Stimulated activated CD4-positive, alpha-beta T cell treated with anti-CD3 and anti-CD28 coated beads, TNF-alpha, amount 100 ng/mL, for 4 hours (primary cell): ENCODE measurements around the gene L3MBTL4.

Experiments
- DNase-seq, 3 experiments: peaks; one replicate each; pipeline ENCODE4 v3.0.0-alpha.2; 2020; ENCODE audit warnings: low read depth in 3 of 3

The L3MBTL4 gene

DNA sequence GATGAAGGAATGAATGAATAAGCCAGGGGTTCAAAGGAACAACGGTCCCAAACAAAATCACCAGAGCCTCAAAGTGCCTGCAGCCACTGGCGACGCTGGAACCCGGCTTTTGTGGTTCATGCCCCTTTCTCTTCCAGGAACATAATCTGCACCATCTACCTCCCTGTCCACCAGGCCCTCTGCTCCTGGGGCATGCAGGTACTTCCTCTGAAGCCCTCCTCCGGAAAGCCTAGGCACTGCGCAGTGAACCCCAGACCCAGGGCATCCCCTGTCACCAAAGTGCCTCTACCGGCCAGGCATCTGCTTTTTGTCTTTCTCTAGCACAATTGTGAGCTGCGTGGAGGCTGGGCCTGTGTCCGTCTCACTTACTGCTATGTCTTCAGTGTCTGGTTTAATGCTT lies 420.8 kb downstream of the L3MBTL4 start:
- no peak for DNase-seq

- DNase-seq = no peak
Observed at GRCh38 chr18:5992381-5992780, 422.3 kb downstream of the L3MBTL4 start.

- no peak for DNase-seq
Observed at GRCh38 chr18:5987249-5987648, 427.5 kb downstream of the L3MBTL4 start.

- no peak for DNase-seq
Observed at GRCh38 chr18:5986257-5986931, 428.3 kb downstream of the L3MBTL4 start.

DNA sequence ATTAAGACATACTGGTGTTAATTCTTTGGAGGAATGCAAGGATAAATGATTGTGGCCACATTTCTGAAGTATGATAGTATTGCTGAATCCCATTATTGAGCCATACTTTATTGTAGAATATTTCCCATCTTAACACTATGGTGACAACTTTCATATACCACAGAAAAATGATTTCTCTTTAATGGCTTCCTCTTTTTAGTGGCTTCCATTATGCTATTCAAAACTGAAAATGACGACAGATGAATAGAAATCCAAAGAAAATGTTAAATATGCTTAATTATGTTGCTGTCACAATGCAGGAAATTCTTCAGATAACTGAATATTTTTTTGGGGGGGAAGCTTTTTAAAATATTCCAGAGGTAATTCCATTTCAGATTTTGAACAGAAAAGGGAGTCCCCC lies 430.5 kb downstream of the L3MBTL4 start:
- DNase-seq = no peak

- DNase-seq = no peak
Observed at GRCh38 chr18:5983488-5983887, 431.2 kb downstream of the L3MBTL4 start.

DNA sequence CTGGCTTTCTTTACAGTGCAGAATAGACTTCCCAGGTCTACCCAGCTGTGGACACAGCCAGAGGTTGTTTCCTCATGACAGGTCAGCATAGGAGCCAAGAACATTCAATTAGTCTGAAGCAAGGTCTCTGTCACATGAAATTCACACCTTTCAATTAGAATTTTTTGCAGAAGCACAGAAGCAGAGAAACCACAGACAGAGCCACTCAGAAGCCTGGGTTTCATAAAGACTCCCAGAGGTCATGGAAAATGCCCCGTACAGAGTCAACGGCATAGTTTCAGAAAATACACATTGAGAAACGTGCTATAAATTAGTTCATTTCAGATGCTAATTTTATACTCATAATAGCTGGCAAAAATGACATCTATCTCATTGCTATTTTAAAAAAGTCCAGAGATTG lies 432.4 kb downstream of the L3MBTL4 start:
- no peak for DNase-seq

GRCh38 chr18:5980721-5981120 lies 434.0 kb downstream of the L3MBTL4 start:
- DNase-seq = no peak

DNA sequence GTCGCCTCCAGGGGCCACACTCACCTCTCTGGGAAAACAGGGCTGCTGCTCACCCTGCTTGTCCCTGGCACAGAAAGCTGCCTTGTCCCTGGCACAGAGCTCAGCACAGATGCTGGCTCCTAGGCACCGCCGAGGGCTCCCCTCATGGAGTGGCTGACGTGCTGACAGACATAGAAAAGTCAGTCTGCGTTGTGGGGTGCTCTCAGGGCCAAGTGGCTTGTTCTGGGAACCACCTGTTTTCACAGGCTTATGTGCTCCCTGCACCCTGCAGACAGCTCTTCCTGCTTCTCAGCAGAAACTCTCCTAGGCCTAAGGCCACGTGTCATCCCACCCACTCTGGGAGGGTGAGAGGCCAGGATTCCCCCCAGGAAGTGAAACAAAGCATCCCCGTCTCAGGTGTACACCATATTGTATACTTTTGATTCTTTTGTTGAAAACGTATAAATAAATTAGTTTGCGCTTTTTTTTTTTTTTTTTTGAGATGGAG lies 434.7 kb downstream of the L3MBTL4 start:
- DNase-seq = no peak

DNA sequence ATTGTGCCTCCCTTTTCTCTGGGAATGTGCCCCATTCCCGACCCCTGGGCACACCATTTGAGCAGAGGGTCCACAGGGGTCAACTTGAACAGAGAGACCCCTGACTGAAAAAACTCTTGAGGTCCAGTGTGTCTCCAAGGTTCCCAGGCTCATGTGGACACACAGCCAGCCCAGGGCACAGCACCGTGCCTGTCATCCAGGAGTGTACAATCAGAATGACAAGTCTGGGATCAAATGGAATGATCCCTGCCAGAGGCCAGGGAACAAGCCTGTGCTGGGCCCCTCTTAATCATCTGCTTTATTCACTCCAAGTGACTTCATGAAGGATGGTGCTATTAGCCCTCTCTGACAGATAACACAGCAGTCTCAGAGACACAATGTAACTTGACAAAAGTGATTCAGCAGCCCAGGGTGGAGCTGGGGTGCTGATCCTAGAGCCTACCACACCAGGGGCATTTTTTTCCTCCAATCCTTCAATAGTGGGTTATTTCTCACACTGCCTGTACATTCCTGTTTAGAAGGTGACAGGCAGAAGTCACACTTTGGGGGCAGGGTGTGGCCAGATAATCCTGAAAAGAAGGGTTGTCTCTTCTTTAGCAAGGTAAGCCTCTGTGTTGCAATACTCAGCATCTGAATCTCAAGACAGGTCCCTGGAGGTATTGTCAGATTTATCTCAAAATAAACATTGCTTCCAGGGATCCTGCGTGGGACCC lies 435.4 kb downstream of the L3MBTL4 start:
- DNase-seq = no peak

- no peak for DNase-seq
Observed at GRCh38 chr18:5977022-5977421, 437.7 kb downstream of the L3MBTL4 start.

DNA sequence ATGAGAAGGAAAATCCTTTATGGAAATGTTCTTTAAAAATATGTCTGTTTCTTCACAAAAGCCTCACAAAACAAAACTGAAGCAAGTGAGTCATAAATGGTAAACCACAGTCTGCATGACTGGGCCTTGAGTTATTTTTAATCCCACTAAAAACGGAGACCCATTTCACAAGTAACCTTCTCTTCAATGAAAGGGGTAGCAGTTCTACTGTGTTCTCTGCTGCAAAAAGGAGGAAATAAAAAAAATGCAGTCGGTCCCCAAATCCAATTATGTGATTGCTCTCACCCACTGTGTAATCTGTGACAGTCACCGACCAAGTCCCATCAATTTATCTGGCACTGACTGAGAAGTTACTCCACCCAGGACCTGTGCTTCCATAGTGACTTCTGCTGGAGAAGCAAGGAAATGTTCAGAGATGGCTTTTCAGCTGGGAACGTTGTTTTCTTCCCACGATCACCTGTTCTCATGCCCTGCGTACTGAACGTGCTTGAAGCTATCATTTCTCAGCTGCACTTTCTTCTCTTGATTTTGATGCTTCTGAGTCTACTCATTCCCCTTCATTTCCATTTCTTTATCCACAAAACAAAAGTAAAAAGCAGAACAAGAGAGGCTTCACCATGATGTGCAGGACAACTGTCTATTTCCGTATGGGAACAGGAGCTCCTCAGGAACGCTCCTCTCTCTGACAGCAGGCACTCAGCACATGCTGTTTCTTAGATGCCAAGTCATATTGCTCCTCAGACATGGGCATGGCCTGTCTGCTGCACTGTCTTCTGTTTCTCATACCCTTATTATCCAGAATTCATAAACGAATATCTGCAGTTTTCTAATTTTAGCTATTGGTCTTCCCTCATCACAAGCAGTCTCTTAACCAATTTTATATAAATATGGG lies 439.4 kb downstream of the L3MBTL4 start:
- DNase-seq = no peak

DNA sequence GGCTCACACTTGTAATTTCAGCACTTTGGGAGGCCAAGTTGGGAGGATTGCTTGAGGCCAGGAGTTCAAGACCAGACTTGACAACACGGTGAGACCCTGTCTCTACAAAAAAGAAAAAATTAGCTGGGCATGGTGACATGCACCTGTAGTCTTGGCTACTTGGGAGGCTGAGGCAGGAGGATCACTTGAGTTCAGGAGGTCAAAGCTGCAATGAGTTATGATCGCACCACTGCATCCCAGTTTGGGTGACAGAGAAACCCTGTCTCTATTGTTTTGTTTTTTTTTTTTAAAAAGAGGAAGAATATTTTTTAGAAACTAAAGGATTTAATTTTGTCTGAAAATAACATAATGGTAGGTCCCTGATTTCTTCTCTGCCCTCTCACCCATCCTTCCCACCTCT lies 440.0 kb downstream of the L3MBTL4 start:
- DNase-seq = no peak

GRCh38 chr18:5973099-5973498 lies 441.6 kb downstream of the L3MBTL4 start:
- no peak for DNase-seq

DNA sequence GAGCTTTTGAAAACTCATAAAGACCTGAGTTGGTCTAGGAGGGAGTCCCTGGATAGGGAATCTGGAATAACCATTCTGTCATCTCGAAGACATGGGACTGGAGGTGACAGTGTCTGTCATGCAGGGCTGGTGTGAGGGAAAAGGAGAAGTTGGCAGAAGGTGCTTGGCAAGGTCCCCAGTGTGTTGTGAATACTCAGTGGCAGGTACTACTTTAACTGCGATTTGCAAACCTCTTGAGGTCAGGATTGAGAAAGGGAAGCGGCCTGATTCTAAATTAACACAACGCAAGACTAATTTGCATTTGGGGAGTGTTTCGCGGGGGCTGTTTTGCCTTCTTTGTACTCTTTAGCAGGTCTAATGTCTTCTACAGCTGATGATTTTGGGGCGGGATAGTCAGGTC lies 442.4 kb downstream of the L3MBTL4 start:
- DNase-seq = no peak

- DNase-seq = no peak
Observed at GRCh38 chr18:5969989-5970403, 444.7 kb downstream of the L3MBTL4 start.

DNA sequence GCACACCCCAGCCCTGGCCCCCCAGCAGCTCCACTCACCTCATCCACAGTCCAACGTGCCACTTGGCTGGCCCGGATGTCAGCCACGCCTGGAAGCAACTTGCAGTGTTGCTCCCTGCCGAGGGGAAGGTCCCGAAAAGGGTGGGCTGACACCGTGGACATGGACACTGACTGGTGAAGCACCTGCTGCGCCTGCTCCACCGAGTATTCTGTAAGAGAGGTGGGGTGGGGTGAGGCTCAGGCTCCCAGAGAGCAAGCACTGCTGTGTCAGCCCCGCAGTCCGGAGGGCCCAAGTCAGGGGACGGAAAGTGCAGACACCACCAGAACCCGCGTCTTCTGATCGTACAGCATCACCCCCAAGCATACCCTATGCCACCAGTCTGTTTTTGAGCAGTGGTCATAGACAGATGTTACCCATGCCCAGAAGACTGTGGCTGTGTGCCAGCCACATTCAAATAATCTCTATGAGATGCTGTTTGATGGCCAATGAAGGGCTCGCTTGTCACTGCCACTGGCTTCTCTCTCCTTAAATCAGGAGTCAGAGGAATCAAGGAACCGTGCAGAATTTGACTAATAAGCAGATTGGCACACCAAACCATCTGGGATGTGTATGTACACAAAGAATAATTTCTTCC lies 445.2 kb downstream of the L3MBTL4 start:
- no peak for DNase-seq

DNA sequence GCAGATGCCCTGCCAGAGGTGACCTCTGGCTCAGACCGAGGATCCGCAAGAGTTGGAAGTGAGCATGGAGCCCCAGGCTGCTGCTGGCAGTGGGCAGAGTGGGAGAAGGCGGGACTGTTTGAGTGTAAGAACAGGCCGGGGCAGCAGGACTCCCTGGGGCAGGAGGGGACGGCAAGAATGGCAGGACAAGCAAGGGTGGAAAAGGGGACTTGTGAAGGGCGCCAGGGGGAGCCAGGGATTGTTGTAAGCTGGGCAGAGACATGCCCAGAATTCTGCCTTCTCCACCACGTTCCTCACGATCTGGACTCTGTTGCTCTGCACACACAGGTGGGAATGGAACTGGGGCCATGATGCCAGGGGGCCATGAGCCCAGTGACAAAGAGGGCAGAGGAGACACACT lies 447.0 kb downstream of the L3MBTL4 start:
- DNase-seq = no peak

DNA sequence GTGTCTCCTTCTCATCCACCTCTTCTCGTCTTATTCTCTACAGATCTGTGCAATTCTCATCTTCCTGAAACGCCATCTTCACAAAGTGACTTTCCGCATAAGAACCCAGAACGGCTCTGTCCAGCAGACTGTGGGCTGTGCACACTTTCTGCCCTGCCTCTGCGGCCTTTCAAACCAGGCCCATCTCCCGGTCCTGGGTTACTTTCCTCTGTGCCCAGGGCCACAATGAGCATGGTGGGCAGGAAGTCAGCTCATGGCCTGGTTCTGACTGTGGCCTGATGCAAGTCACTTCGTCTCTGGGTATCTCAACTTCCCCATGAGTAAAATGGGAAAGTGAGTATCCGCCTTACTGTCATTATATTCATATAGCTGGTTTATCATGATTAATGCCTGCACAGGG lies 447.7 kb downstream of the L3MBTL4 start:
- DNase-seq = no peak

DNA sequence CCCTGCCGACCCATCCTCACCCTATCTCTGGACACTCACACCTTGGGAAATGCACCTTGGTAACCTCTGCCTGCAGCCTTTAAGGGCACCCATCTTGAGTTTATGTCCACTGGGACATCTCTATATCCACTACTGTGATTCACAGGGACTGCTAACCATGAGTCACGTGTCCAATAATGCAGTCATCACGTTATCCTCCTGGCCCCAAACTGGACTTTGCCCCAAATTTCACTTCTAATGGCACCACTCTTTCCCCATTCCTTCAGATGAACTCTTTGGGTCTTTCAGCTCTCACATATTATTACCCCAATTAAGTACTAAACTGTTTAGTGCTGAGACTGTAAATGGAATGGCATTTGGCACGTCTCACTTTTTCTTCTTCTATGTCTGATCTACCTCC lies 448.2 kb downstream of the L3MBTL4 start:
- DNase-seq = no peak

GRCh38 chr18:5964996-5965395 lies 449.7 kb downstream of the L3MBTL4 start:
- no peak for DNase-seq

DNA sequence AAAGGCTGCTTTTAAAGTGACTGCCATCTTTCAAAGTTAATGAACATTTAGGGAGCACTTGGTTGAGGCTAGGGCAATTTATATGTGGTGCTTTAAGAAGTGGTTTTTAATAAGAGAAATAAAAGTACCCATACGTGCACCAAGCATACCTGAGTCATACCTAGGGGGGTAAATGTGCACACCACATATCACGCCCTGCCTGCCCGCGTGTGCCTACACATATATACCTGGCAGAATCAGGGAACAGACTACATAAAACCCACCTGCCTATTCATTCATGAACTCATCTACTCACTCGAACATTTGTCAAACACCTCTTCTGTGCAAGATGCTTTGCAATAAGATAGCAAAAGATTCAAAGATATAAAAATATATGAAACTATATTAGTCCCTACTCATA lies 450.1 kb downstream of the L3MBTL4 start:
- no peak for DNase-seq
